GM21576 (cell line): Measurements from ENCODE around the gene CDH11.

Experiments
- ATAC-seq: cut with Tn5 transposase; IDR thresholded peaks from one replicate; pipeline ENCODE4 v1.9.1; 2021; ENCODE audit warnings: mild to moderate bottlenecking, moderate library complexity; ENCODE audit not compliant: unreplicated experiment

Gene CDH11

DNA sequence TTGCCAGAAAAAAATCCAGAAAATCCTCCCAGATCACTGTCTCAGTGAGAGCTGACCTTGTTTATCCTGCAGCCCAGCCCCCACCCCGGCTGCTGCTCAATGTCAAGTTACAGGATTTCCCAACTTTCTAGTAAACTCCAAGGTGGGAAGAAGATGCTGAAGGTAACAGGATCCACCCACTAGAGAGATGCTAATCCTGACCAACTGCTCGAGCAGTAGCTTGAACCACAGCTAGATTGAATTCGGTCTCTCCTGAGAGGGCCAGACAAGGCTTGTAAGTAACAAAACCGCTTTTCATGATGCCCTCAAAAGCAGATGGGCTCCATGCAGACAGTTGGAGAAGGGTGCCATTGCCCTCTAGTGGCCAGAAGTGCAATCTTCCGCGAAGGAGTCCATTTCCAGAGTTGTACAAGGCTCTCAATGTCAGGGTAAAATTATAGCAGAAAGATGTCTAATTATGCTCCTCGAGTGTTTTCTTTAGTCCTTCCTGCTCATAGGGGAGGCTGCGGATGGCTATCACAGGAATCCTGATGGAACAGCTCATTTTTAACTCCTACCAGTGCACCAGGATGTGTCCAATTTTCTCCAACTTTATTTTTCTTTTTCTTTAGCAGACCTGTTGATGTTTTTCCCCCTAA lies 3.9 kb downstream of the CDH11 start:
- ATAC-seq: peak; percentile 72

DNA sequence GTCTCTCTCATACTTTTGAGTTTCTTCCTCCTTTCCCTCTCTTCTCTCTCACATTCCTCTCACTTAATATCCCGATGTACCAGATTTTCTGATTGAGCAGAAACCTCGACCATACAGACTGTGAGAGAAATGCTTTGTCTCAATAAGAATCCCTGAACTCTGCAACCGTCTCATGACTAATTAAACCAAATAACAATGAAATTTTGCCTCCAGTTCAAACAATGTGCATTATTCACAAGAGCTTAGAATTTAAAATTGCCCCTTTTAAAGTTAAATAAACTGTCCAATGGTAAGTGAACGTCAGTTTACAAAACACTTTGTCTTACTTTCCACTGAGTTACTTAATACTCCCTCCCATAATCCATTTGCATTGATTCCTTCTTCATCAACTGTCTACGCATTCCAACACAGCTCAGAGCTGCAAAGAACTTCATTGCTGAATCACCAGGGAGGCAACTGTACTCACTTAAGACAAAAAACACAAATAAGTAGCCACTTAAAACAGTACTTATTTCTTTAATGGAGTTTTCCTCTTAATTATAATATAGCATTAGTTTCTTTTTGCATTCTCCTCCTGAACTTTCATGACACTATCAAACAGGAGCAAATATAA lies 4.9 kb downstream of the CDH11 start:
- ATAC-seq: no peak

- no peak for ATAC-seq
Measured at GRCh38 chr16:65116216-65116615, 5.6 kb downstream of the CDH11 start.

- no peak for ATAC-seq
Measured at GRCh38 chr16:65114527-65114926, 7.3 kb downstream of the CDH11 start.

DNA sequence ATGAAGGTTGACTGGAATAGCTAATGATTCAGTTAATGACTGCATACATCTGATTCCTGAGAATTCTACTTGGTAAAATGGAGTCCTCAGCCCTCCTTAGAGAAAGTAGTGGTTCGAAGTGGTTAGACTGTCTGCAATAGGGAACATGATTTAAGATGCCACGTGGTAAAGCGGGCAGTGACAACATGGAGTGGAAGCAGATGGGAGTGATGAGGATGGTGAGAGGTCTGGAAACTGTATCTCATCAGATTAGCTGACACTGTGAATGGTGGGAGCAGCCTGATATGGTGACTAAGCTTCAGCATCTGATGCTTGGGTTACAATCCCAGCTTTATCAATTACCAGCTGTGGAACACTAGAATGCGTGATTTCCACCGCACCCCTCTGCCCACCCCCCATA lies 8.4 kb downstream of the CDH11 start:
- no peak for ATAC-seq

DNA sequence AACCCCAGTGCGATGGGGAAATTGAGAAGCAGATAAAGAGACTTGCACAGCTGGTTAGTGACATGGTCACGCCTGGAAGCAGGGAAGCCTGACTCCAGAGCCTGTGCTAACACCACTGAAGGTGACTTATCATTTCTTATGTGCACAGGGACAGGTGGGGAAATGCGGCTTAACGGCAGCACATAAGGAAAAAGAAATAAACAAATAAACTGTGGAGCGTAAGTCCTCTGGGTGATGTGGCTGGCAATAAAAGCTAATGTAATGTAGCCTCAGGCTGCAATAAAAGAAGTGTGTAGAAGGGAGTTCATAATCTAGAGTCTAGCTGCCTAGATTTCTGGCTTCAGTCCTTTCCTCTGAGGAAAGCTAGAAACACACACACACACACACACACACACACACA lies 10.6 kb downstream of the CDH11 start:
- ATAC-seq: no peak

GRCh38 chr16:65106757-65107156 lies 15.1 kb downstream of the CDH11 start:
- ATAC-seq: no peak

- no peak for ATAC-seq
Measured at GRCh38 chr16:65105171-65105570, 16.7 kb downstream of the CDH11 start.

DNA sequence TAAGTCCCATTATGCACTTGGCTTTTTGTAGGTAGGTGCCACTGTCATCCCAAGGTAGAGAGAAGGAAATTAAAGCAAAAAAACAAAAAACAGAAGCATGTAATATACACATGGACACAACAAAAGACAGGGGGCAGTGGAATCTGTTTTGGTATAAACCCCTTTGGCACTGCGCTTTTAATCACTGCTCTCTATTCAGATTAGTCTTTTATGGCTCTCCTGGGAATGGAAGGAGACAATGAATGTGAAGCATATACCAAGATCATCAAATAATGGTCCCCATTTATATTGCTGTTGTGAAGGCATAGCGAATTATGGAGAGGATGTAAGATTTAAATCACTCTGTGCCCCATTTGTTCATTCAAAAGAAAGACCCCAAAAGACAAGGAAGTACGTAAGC lies 17.4 kb downstream of the CDH11 start:
- no peak for ATAC-seq

- ATAC-seq: no peak
Measured at GRCh38 chr16:65102326-65102725, 19.5 kb downstream of the CDH11 start.

DNA sequence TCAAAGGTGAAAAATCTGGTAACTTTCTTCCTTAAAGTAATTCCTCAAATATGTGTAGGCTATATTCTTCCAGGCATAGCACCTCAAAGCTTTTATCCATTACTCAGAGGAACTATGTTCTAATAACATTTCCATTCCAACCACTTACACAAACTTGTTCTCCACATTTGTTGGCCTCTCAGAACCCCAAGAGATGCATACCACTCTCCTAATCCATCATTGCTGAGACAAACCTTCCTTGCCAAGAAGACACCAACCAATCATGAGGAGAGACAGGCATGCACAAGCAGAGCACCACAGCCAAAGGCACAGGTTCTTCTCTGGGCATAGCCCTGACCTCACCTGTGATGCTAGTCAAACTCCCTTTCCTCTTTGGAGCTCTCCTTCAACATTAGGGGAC lies 20.9 kb downstream of the CDH11 start:
- no peak for ATAC-seq

DNA sequence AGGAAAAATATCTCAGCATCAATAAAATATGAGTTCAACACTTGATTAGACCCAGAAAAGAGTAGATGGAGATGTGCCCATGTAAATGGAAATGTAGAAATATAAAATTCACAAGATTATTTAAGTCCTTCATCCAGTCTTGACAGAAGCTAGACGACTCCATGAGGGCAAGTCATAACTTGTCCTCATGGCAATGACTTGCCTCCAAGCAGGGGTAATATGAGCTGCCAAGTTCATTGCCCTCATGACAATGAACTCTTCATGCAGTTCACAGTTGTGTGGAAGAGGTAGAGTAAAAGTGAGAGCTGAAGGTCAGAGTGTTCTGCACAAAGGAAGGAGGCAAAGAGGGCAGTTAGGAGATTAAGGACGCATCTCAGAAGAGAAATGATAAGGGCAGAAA lies 22.3 kb downstream of the CDH11 start:
- no peak for ATAC-seq

- no peak for ATAC-seq
Measured at GRCh38 chr16:65098916-65099315, 22.9 kb downstream of the CDH11 start.

DNA sequence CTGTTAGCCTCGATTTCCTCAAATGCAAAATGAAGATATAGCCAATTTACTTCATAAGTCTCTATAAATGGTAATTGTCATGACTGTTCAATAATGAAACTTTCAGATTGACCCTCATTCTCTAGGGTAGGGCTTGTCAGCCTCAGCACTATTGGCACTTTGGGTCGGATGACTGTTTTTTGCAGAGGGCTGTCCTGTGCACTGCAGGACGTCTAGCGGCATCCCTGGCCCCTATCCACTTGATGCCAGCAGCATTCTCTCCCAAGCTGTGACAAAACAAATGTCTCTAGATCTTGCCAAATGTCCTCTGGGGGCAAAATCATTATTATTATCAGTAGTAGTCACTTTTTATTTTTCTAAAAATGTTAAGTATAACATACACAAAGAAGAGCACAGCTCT lies 24.6 kb downstream of the CDH11 start:
- no peak for ATAC-seq

- ATAC-seq: no peak
Measured at GRCh38 chr16:65095906-65096305, 26.0 kb downstream of the CDH11 start.

DNA sequence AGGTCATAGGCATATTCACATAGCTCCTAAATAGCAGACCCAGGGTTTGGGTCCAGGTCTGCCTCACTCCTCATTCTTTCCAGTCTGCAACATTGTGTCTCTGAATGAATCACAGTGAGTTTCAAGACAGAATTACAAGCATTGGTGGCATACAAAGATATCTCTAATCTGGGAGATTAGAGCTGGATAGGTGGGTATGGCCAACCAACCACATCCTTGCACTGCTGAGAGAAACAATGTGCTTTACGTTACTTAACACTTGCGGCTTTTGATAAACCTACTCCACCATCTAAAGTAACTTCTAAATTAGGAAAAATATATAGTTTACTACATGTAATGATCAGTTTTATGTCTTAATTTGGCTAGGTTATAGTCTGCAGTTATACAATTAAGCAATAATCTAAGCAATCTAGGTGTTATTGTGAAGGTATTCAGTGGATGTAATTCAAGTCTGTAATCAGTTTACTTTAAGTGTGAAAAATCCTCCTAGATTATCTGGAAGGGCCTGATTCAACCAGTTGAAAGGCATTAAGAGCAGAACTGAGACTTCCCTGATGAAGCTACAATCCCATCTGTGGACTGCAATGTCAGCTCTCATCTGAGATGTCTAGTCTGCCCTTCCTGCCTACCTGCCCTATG lies 26.7 kb downstream of the CDH11 start:
- ATAC-seq: no peak

- no peak for ATAC-seq
Measured at GRCh38 chr16:65094009-65094408, 27.9 kb downstream of the CDH11 start.

DNA sequence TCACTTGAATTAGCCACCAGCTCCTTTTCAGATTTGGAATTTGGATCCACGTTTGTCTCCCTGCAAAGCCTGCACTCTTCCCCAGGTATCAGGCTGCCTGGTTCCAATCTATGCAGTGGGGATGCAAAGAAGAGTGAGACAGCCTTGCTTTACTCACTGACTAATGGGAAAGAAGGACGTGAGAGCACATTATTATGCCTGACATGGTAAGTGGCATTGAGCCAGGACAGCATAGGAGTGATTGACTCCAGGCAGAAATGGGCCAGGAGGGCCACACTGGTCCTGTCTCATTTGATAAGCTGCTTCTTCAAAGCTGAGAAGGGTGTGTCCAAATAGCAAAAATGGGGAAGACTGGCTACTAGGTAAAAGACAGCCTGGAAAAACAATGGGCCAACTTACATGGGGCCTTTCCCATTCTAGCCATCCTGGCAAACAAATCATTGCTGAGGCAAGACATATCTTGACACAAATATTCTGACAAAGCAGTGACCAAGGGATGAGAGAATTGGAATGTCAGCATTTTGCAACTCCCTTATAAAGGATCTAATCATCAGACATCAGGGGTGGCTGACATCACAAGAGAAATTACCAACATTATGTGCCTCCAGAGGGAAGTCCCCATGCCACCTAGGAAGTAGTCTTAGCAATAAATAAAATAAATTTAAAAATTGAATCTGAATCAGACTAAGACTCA lies 38.6 kb downstream of the CDH11 start:
- ATAC-seq: no peak

DNA sequence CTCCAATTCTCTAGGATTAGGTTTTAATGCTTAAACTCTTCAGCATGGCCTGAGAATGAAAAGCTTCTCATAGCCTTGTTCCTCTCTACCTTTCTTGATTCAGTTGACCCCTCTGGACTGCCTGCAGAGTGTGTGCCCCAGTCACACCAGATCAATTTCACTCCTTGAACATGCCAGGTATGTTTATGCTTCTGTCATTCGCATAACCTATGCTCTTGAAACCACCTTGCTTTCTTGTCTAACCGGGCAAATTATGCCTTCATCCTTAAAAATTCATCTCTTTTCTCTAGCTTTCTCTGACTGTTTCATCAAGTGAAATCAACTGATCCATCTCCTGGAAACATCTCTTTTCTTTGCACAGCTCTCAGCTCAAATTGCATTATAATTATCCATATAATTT lies 42.3 kb downstream of the CDH11 start:
- ATAC-seq: no peak

DNA sequence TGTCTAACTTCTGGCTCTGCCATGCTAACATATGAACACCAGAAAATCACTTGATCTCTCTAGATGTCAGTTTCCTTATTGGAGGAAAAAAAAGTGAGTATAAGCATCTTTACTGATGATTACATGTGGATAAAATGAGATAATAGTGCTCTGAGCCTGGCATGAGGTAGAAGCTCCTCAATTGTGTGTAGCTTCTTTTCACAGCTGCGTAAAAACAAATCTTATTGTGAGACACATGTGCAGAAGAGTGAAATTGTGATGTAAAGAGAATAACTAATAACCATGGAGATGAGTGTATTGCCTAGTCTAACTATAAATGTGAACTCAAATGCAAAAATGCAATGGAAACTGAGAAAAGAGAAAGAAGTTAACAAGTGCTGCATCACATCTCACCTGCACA lies 44.7 kb downstream of the CDH11 start:
- no peak for ATAC-seq

DNA sequence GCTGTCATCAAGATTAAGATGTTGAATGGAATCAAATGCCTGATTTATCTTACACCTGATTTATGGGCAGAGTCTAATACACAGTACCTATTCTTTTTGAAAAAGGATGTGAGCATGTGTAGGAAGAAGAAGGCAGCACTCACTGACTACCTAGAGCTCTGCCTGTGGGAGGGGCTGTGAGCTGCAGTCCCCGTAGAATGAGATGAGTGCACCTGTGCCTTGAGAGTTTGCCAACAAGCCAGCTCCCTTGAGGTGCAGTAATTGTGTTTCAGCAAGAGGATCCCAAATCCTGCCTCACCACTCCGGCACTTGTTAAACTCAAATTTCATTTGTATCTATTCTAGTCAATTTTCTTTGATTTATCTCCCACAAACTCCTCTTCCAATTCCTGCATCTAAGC lies 46.0 kb downstream of the CDH11 start:
- ATAC-seq: no peak
